Measurements from ENCODE around the gene IFNGR2.

IFNGR2 gene

DNA sequence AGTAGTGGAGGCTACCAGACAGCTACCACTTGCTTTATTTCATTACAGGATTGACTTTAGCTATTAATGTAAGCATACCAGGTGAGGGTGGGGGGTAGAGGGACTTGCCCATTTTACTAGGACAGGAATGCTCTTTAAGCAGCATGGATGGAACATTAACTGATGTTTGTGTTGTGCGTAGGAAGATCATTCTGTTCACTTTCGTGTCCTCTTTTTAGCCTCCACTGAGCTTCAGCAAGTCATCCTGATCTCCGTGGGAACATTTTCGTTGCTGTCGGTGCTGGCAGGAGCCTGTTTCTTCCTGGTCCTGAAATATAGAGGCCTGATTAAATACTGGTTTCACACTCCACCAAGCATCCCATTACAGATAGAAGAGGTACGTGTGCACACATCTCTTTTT, 29.3 kb downstream of the IFNGR2 start:
- no peak for DNase-seq (ENCODE audit: low read depth)
- H3K4me3 ChIP-seq (ENCODE audit: control insufficient read depth, low read depth, low read length): no peak overlapping the region
- TF ChIP-seq CTCF (IDR thresholded peaks at IDR 0.05; ENCODE audit: control insufficient read depth, insufficient read depth, low read depth, low read length, missing control alignments): no peak

DNA sequence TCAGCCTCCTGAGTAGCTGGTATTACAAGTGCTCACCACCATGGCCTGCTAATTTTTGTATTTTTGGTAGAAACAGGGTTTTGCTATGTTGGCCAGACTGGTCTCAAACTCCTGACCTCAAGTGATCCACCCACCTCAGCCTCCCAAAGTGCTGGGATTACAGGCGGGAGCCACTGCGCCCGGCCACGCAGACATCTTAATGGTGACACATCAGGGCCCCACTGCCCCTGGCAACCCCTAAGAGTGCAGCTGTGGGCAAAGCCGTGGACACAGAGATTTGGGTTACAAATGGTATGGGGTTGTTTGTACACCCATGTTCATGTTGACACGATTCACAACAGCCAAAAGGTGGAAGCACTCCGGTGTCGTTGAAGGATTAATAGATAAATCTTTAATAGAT, 29.8 kb downstream of the IFNGR2 start:
- TF ChIP-seq CTCF (IDR thresholded peaks at IDR 0.05; ENCODE audit: control insufficient read depth, insufficient read depth, low read depth, low read length, missing control alignments): no peak
- no peak for DNase-seq (ENCODE audit: low read depth)
- H3K4me3 ChIP-seq (ENCODE audit: control insufficient read depth, low read depth, low read length): no peak overlapping the region

DNA sequence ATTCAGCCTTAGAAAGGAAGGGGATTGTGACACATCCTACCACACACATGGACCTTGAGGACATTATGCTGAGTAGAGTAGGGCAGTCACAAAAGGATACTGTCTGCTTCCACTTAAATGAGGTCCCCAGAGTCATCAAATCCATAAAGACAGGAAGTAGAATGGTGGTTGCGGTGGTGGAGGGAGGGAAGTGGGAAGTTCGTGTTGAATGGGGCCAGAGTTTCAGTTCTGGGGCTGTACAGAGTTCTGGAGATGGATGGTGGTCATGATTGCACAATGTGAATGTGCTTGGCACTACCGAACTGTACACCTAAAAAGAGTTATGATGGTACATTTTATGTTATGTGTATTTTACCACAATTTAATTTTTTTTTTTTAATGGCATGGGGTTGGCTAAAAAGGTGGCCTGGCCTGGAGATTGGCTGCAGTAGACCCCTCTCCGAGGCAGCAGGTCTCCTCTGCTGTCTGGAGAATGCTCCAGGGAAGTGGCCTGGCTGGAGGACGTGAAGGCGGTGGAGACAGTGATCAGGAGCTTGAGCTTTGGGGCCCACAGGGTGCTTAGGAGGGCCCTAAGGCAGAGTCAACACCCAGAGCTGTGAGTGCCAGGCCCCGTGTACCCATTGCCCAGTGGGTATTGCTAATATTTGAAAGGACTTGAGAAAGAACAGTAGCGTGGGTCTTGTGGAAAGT, 30.4 kb downstream of the IFNGR2 start:
- no peak for DNase-seq (ENCODE audit: low read depth)
- no peak for TF ChIP-seq CTCF (IDR thresholded peaks at IDR 0.05; ENCODE audit: control insufficient read depth, insufficient read depth, low read depth, low read length, missing control alignments)
- no peak overlapping the region for H3K4me3 ChIP-seq (ENCODE audit: control insufficient read depth, low read depth, low read length)

GRCh38 chr21:33434770-33435360, 31.7 kb downstream of the IFNGR2 start:
- DNase-seq (ENCODE audit: low read depth): peak; percentile 83
- no peak overlapping the region for H3K4me3 ChIP-seq (ENCODE audit: control insufficient read depth, low read depth, low read length)
- no peak for TF ChIP-seq CTCF (IDR thresholded peaks at IDR 0.05; ENCODE audit: control insufficient read depth, insufficient read depth, low read depth, low read length, missing control alignments)

DNA sequence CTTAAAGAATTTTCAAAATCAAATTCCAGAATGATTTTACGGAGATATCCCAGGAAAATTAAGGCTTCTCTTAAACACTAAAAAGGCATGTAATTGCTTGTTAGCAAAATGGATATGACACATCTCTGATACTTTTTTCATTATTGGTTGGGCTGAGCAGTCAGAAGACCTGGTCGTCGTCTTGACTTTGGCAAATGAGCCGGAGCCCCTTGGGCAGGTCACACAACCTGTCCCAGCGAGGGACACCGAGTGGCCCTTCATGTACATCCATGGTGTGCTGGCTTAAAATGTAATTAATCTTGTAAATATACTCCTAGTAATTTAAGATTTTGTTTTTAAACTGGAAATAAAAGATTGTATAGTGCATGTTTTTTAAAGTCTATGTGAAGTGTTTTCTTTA, 33.9 kb downstream of the IFNGR2 start:
- H3K4me3 ChIP-seq (ENCODE audit: control insufficient read depth, low read depth, low read length): no peak overlapping the region
- DNase-seq (ENCODE audit: low read depth): no peak
- no peak for TF ChIP-seq CTCF (IDR thresholded peaks at IDR 0.05; ENCODE audit: control insufficient read depth, insufficient read depth, low read depth, low read length, missing control alignments)

DNA sequence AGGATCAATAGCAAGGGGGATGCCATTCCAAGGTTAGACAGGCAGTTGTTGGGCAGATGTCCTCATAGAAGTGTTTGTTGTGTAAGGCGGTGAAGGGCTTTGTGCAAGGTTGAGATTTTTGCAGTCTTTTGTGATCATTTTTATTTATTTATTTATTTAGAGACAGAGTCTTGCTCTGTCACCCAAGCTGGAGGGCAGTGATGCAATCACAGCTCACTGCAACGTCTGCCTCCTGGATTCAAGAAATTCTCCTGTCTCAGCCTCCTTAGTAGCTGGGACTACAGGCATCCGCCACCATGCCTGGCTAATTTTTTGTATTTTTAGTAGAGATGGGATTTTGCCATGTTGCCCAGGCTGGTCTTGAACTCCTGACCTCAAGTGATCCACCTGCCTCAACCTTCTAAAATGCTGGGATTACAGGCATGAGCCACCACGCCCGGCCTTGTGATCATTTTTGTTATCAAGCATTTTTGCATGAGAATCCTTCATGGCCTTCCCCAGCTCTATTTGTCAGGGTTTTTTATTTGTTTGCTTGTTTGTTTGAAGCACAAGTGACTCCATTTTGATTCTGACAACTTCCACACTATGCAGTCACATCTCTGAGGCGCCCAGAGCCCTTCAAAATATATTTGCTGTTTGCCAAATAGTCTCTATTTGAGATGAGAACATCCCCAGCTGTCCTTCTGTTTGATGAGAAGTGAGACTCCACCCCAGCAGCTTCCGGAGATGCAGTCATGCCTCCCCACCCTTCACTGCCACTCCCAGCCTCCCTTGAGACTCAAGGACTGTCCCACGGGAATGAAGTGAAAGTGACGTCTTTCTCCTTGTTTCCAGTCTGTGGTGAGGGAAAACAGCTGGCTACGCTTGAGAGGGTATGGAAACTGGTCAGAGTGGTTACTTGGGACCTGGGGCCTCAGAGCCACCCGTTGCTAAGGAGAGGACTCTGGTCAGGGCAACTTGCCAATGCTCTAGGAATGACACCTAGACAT, 38.6 kb downstream of the IFNGR2 start:
- TF ChIP-seq CTCF (IDR thresholded peaks at IDR 0.05; ENCODE audit: control insufficient read depth, insufficient read depth, low read depth, low read length, missing control alignments): no peak
- peak; percentile 25 for DNase-seq (ENCODE audit: low read depth)

More for the DNA sequence above, 38.6 kb downstream of the IFNGR2 start:
- H3K4me3 ChIP-seq (ENCODE audit: control insufficient read depth, low read depth, low read length): no peak overlapping the region
